Measurements from ENCODE around the gene ALDH1A2. TPM values are rescaled to one million over a fixed set of nuclear protein-coding genes. Genes with fewer than 3 reads are reported as not detected.

The ALDH1A2 gene
- total RNA-seq, 1 experiment from 2014 or later, result 0.98 TPM

GRCh38 chr15:57943754-57944420, 121.6 kb downstream of the ALDH1A2 start:
- 0 out of 2 replicates have a peak, but pooled peaks cover 3% of the 10 kb centered on the region for H3K27me3 ChIP-seq (ENCODE audit: control insufficient read depth, insufficient read depth, low read length)
- intact Hi-C loops (cut with micrococcal nuclease; ENCODE audit: unreplicated experiment), result no loop called here
- H3K9me3 ChIP-seq (ENCODE audit: control insufficient read depth, insufficient read depth, low read depth, low read length), result no peaks in the 10 kb centered on the region
- no peak overlapping the region for H3K4me3 ChIP-seq (ENCODE audit: low read depth in 2 of 2, low read length in 2 of 2)
- no peak for TF ChIP-seq POLR2AphosphoS5 (IDR thresholded peaks at IDR 0.05; ENCODE audit: low read depth, low read length)
- no peak for TF ChIP-seq TCF7L2 (IDR thresholded peaks at IDR 0.05; ENCODE audit: low read depth, low read length)
- TF ChIP-seq CTCF (IDR thresholded peaks at IDR 0.05), result no peak
- TF ChIP-seq REST (IDR thresholded peaks at IDR 0.05; ENCODE audit: insufficient read depth in 1 of 2, low read depth in 2 of 2, low read length in 1 of 2), result no peak
- H3K36me3 ChIP-seq (ENCODE audit: control insufficient read depth, insufficient read depth, low read length), result no peaks in the 10 kb centered on the region
- no peak overlapping the region for H3K27ac ChIP-seq (ENCODE audit: low read length)
- ChIA-PET CTCF (no interaction called here), POLR2A (no interaction called here)
- in situ Hi-C loops (cut with HindIII; ENCODE audit: low pct_unique_long_range_greater_than_20kb, low sequenced_read_pairs), result no loop called here
- ATAC-seq (no peak), DNase-seq (ENCODE audit: low read depth, low spot score) (no peak)
- H3K4me1 ChIP-seq (ENCODE audit: control insufficient read depth, insufficient read depth, low read length), result no peaks in the 10 kb centered on the region
- BruUV-seq (replicated peaks), result no TSS peak

GRCh38 chr15:57943171-57943570, 122.3 kb downstream of the ALDH1A2 start:
- DNase-seq (ENCODE audit: low read depth, low spot score) (no peak), ATAC-seq (no peak)
- TF ChIP-seq TCF7L2 (IDR thresholded peaks at IDR 0.05; ENCODE audit: low read depth, low read length), result no peak
- TF ChIP-seq CTCF (IDR thresholded peaks at IDR 0.05), result no peak
- no peak for TF ChIP-seq POLR2AphosphoS5 (IDR thresholded peaks at IDR 0.05; ENCODE audit: low read depth, low read length)
- no peak for TF ChIP-seq SIN3A (IDR thresholded peaks at IDR 0.05; ENCODE audit: borderline replicate concordance, insufficient read depth, low read depth, low read length)
- no peak for TF ChIP-seq REST (IDR thresholded peaks at IDR 0.05; ENCODE audit: insufficient read depth in 1 of 2, low read depth in 2 of 2, low read length in 1 of 2)
- H3K27me3 ChIP-seq (ENCODE audit: control insufficient read depth, insufficient read depth, low read length), result peaks cover 5% of the 10 kb centered on the region; the same call in 1 of the 2 replicates
- no peaks in the 10 kb centered on the region for H3K4me1 ChIP-seq (ENCODE audit: control insufficient read depth, insufficient read depth, low read length)
- H3K36me3 ChIP-seq (ENCODE audit: control insufficient read depth, insufficient read depth, low read length), result no peaks in the 10 kb centered on the region
- BruUV-seq (replicated peaks), result no TSS peak
- no peaks in the 10 kb centered on the region for H3K9me3 ChIP-seq (ENCODE audit: control insufficient read depth, insufficient read depth, low read depth, low read length)
- intact Hi-C loops (cut with micrococcal nuclease; ENCODE audit: unreplicated experiment) (no loop called here), in situ Hi-C loops (cut with HindIII; ENCODE audit: low pct_unique_long_range_greater_than_20kb, low sequenced_read_pairs) (no loop called here)
- no peak overlapping the region for H3K4me3 ChIP-seq (ENCODE audit: low read depth in 2 of 2, low read length in 2 of 2)
- H3K27ac ChIP-seq (ENCODE audit: low read length), result no peak overlapping the region
- ChIA-PET POLR2A (no interaction called here), CTCF (no interaction called here)

Data from Panc1 (cell line).